HG03558 (cell line): ENCODE data around the gene ZNF765.
"Not testable (repeated sequence)": the region's sequence is repeated elsewhere in the genome, so short reads cannot be mapped to it uniquely, and the experiment has no call there.

Source experiments
- ATAC-seq: cut with Tn5 transposase; IDR thresholded peaks from one replicate; pipeline ENCODE4 v1.9.1; 2021; ENCODE audit warnings: moderate number of reproducible peaks; ENCODE audit not compliant: unreplicated experiment; ENCODE audit errors: extremely low read depth

The ZNF765 gene

DNA sequence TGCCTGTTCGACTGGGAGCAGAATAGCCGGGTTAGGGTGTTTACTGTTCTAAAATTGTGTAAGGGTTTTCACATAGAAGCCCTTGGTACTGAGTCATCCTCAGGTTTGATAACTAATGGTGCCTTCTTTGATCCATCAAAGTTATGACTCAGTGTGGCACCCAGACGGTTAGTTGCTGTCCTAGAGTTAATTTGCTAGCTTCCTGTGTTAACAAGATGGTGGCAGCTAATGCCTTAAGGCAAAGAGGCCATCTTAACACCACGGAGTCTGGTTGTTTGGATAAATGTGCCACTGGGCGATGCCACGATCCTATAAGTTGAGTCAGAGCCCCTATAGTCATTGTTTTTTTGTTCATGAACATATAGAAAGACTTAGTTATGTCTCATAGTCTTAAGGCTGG lies 80.5 kb downstream of the ZNF765 start:
- not testable (repeated sequence) for ATAC-seq
